ENCODE results near the gene EPAS1.

The EPAS1 gene

DNA sequence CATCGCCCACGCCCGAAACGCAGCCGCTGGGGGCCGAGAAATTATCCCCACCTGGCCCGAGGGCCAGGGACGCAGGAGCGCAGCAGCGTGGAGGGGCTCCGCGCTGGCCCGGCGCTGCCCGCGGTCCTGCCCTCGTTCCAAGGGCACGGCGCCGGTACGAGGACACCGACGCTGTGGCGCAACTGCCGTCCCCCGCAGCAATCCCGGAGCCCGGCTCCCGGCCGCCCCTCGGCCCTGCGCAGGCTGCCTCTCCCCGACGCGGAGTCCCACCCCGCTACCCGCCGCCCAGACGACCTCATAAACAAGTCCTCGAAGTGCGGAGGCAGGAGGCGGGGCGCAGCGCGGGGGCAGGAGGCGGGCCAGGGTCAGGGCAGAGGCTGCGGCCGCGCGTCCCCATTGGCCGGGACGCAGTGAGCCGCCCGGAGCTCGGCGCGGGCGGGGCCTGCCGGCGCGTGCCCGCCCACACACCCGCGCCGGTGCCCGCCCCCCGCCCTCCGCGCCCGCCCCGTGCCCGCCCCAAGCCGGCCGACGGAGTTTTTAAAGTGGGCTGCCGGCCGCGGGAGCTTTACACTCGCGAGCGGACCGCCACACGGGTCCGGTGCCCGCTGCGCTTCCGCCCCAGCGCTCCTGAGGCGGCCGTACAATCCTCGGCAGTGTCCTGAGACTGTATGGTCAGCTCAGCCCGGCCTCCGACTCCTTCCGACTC is at the start of gene EPAS1:
EPAS1 (plus strand) TSS at position 568 of the 706 bp plus-strand sequence. CDS start 505 bp downstream, outside the sequence.
- DNase-seq (ENCODE audit: low read depth): peak; percentile 58

DNA sequence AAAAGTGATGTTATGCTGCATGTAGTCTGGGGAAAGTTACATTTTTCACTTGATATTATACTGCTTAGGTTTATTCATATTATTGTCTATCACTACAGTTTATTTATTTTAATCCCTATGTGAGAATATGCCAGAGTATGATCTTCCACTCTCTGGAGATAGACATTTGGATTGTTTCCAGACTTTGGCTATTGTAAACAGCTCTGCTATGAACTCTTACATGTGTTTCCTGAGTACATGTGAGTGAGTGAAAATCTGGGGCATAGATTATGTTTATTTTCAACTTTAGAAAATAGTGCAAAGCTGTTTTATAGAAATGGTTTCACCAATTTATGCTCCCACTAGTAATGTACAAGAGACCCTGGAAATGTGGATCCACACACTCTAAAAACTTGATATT is 49.0 kb upstream of the EPAS1 start:
- no peak for DNase-seq (ENCODE audit: low read depth)

DNA sequence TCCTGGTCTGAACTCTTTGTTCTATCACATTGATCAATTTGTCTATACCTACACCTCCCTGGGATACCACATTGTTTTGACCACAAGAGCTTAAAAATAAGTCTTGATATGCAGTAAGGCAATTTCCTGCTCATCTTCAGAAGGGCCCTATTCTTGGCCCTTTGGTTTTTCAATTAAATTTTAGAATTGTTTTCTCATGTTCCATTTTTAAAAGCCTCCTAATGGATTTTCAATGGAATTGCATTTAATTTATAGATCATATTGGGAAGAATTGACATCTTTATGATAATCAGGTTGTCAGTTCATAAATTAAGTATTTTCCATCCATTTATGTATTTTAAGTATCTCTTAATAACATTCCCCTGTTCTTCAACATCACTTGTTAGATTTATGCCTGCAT is 47.6 kb upstream of the EPAS1 start:
- no peak for DNase-seq (ENCODE audit: low read depth)

DNA sequence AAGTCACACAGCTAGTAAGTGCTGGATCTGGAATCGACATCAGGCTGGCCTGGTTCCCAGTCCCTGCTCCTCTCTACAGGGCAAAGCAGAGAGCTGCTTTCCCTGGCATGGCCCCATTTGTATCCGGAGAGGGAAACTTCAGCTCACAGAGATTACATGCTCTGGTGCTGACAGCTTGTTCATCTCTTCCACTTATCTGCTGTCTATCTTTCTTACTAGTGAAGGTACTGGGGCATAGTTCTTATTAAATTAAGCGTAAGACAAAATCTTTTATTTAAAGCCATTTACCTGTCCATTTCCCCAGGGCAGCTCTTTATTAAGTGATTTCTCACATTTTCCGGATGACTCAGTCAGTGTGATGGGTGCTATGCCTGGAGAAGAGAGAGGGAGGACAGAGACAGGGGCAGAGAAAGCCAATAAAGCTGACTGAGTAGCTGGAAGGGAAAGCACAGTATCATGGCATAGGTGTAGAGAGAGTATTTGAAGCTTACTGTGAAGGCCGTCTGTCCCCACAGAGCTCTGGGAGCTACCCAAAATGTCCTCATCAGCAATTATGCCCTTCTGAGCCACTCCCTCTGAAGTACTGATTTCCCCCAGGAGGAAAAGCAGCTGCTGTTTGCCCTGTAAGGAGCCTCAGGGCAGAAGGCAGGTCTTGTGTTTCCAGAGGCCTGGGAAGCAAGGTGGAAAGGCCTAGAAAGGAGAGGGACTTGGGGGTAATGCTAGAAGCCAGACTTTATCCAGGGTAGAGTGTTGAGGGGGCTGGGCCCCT is 44.1 kb upstream of the EPAS1 start:
- DNase-seq (ENCODE audit: low read depth): no peak

DNA sequence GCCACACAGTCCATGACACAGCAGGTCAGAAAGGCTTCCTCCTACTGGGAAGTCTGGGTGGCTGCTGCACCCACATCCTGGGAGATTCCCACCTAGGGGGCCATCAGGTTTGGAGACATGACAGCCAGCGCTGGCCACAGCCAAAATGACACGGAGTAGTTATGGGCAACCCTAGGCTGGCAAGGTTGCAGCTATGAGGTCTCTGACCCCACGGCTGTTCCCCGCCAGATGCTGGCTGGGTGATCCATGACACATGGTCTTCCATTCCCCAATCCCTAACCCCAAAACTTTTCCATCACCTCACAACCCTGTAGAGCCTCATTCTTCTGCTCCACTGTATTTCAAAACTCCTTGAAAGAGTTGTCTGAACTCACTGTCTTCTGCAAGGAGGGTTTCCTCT is 42.7 kb upstream of the EPAS1 start:
- DNase-seq (ENCODE audit: low read depth): no peak

DNA sequence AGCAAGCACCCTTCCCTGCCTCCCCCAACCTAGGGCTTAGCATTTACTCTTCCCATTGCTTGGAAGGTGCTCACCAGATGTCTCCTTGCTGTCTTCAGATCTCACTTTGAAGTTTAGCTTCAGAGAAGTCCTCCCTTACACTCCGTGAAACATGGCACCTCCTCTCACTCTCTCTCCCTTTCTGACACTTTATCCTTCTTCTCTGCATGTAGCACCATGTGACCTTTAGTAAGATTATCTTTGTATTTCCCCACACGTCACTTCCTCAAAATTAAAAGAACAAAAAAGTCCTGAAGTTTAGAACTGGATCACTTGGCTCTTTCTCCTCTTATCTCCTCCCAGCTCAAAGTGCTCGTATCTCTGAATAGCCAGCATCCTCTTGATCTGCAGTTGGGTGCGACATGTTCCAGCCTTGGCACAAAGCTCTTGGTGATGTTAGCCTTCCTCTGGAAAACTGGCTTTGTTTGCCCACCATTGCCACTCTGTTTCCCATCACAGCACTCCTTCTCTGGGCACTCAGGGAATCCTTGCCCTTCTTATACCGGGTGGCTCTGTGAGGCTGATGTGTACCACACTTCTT is 40.6 kb upstream of the EPAS1 start:
- no peak for DNase-seq (ENCODE audit: low read depth)

DNA sequence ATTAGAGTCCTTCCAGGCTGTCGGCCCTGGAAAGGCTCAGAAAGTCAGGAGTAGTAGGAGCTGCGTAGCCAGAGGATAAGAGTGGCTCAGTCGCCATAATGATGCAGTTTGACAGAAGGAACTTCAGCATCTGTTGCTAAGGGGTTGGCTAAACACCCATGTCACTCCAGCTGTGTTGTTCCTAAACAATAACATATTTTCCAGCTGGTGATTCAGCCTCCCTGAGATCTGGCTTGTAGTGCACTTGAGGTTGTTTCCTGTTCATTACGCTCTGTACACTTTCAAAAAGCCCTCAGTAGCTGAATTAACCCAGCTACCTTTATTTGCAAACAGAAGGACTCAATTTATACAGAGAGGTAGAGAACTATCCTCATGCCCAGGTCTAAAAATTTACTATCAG is 39.7 kb upstream of the EPAS1 start:
- DNase-seq (ENCODE audit: low read depth): no peak

DNA sequence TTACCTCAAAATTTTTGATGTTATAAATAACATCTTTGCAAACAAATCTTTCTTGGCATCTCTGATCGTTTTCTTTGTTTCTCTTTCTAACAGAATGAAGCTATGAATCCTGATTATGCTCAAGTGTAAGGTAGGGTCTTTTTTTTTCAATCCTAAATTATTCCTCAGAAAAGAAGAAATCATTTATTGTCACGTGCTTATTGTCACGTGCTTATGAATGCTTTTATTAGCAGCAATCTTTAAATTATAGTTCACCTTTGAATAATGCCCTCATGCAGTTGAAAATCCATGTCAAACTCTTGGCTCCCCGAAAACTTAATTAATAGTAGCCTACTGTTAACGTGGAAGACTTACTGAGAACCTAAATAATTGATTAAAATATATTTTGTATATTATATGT is 39.2 kb upstream of the EPAS1 start:
- no peak for DNase-seq (ENCODE audit: low read depth)

DNA sequence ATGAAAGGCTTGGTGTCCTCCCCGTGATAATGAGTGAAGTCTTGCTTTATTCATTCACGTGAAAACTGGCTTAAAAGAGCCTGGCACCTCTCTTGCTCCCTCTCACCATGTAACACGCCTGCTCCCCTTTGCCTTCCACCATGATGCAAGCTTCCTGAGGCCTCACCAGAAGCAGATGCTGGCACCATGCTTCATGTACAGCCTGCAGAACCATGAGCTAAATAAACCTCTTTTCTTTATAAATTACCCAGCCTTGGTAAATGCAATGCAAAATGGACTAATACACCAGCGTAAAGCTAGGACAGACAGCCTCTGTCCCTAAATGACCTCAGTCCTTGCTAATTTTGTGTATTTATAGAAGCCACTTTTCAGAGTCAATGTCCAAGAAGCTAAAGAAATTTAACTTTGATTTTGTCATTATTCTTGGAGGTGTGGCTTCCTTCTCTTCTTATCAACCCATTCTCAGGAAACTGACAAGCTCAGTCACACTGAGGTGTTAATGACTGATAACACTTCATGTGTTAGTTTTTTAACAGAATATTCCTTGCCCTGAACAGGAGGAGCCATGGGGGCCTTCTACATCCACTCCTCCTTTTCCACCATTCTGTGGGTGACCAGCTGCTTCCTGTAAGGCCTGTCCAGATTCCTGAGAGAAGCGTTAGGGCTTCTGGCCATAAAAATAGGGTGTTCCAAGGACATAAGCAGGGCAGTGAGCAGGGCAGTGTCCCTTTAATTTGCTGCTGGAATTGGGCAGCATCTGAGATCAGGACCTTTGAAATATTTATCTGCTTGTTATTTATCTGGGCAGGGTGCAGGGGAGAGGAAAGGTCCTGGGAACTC is 38.0 kb upstream of the EPAS1 start:
- no peak for DNase-seq (ENCODE audit: low read depth)

DNA sequence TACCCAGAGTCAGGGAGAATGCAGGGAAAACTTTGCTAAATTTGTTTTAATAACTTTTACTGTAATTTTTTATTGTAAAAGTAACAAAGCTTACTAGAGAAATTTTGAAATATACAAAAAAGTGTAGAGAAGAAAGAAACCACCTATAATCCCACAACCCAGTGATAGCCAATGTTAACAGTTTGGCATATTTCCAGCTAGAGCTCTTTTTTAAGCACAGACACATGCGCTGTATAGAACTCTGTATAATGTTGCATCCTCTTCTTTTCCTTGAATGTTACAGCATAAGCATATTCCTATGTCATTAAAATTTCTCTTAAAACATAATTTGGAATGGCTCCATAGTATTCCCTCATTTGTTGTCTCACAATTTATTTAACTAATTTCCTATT is 37.4 kb upstream of the EPAS1 start:
- no peak for DNase-seq (ENCODE audit: low read depth)

DNA sequence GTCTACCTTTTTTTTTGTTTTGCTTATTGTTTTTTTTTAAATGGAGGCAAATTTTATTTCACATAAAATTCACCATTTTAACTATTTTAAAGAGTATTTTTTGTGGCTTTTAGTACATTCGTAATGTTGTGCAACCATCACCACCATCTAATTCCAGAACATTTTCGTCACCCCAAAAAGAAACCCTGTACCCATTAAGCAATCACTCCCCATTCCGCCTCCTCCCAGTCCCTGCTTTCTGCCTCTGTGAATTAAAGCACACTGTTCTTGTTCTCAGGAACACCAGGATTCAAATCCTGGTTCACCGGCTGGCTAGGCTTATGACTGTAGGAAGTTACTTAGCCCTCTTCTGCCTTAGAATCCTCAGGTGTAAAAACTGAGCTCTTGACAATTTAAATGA is 36.9 kb upstream of the EPAS1 start:
- DNase-seq (ENCODE audit: low read depth): no peak

DNA sequence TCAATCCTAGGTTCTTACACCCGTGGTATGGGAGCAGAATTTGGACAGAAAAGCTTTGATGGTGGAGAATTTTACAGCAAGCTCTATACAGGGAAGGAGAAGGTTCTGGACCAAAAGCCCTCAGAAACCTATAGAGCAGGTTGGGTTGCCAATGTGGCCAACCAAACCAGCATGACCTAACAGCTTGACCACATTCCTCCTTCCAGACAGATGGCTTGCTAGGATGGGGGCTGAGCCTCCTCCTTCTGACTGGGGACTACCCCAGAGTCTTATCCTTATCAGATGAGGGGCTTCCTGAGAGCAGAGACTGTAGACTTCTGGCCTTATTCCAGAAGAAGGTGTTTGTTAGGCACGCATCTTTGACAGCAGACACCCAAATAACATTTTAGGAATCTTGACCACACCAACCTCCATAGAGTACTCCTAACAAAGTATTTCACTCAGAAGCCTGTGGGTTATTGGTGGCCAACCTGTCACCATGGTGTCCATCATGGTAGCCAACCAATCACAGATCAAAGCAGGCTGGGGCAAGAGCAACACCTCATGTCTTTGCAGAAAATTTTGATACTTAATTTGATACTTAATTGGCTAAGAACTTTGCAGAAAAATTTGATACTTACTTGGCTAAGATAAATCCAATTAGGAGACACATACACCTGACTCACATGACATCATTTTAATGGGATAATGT is 34.8 kb upstream of the EPAS1 start:
- DNase-seq (ENCODE audit: low read depth): no peak

DNA sequence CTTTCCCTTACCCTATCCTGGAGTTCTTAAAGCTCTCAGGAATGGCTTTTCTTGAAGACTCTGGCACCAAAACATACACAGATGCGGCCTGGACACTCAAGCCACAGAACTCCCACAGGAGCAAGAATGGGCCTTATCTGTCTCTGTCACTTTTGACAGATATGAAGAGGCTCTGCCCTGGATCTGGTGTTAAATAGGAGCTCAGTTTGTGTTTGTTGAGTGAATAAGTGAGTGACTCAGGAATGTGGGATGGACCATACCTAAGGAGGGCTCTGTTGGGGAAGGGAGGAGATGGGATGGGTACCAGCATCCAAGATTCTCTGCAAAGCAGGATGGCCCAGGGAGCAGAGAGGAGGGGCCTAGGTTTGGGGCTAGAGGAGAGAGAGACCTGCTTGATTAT is 33.9 kb upstream of the EPAS1 start:
- no peak for DNase-seq (ENCODE audit: low read depth)

DNA sequence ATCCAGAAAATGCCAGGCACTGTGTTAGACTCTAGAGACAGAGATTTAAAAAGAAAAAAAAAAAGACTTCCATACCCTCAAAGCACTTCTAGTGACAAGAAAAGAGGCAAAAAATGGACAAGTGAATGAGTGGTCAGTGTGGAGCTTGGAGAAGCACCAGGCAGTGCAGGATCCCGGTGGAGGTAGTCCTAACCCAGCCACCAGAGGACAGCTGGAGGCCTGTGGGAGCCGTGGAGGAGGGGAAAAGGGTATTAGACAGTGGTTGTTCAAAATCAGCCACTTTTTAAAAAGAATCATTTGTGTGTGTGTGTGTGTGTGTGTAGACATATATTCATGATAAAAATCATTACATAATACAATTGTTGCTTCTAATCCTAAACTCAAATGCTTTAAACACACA is 32.8 kb upstream of the EPAS1 start:
- no peak for DNase-seq (ENCODE audit: low read depth)

DNA sequence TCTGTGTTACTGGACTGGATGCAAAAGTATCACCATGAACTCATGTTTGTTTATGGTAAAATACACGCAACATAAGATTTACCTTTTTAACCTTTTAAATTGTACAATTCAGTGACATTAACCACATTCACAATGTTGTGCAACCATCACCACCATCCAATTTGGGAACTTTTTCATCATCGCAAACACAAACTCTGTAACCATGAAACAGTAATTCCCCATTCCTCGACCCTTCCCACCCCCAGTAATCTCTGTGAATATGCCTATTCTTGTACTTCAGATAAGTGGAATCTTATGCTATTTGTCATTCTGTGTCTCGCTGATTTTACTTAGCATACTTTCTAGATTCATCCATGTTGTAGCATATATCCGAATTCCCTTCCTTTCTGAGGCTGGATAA is 31.1 kb upstream of the EPAS1 start:
- DNase-seq (ENCODE audit: low read depth): no peak

DNA sequence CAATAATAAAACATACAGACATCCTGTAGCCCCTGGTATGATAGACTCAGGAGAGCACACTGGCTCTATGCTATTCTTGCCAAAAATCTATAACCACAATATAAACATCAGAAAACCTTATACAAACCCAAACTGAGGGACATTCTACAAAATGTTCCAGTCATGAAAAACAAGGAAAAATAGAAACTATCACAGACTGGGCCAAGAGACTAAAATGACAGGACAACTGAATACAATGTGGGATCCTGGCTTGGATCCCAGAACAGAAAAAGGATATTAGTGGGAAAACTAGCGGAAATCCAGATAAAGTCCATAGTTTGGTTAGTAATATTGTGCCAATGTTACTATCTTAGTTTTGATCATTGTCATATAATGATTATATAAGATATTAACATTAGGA is 29.6 kb upstream of the EPAS1 start:
- DNase-seq (ENCODE audit: low read depth): no peak

DNA sequence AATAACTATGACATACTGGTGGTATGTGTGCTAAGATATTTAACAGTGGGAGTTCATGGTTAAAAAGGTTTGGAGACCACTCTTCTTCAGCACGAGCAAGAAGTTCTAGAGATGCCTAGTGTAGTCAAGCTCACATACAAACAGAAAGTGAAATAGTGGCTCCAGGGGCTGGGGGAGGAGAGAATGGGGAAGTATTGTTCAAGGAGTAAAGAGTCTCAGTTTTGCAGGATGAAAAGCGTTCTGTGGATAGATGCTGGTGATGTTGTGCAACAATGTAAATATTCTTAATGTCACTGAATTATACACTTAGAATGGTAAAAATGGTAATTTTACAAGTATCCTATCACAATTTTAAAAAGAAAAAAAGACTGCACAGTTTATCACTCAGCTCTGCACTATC is 29.0 kb upstream of the EPAS1 start:
- no peak for DNase-seq (ENCODE audit: low read depth)

DNA sequence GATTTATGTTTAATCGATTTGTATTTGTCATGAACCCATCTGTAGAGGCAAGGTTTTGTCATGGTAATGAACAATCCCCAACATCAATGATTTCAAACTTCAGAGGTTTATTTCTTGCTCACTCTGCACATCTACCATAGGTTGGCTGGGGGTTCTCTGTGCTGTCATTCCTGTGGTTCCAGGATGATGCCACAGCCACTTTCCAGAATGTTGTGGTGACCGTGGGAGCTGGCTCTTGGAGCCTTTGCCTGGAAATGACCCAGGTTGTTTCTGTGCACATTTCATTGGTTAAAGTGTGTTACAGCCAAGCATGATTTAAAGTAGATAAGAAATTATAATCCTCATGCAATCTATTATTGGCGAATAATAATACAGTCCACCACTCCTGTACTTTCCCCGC is 28.2 kb upstream of the EPAS1 start:
- DNase-seq (ENCODE audit: low read depth): no peak

DNA sequence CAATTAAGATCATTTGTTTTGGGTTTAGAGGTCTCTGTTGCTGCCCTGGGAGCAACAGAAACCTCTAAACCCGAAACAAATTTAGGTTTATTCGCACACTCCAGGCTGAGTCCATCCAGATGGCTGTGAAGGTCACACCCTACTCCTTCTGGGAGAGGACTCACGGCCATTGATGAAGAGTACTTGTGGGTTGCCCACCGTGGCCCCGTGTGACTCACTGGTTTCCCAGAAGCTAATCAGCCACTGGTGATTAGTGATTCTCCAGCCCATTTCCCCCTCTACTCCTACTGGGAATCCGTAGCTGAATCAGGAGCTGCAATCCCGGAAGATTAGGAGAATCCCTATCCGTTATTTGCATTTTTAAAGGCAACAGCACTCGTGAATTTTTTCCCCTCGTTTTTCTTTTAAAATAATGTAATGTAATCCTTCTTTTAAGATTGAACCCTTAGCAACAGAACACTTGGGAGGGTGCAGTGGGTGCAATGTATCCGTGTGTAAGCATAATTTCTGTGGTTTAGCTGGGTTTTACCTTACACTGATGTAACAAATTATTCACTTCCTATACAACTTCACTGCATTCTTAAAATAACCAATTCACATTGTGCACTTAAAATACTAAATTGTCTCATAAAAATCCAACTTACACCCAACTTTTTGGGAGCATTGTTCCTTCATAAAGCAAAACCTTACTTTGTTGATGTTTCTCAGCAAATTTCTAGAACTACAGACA is 27.5 kb upstream of the EPAS1 start:
- DNase-seq (ENCODE audit: low read depth): no peak

DNA sequence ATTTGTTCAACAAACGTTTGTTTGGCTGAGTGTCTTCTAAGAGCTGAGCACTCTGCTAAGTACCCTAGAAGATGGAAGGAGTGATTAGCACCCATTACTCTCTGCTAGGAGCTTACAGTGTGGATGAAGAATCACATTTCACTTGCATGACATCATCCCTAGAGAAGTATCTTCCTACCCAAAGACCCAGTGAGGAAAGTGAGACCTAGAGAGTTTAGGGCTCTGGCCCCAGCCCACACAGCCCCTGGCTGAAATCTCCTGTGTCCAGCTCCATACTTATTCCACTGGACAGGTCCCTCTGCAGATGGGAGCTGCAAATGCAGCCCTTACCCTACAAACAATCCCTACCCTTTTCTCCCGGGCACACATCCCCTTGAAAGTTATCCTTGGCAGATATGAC is 26.8 kb upstream of the EPAS1 start:
- no peak for DNase-seq (ENCODE audit: low read depth)

DNA sequence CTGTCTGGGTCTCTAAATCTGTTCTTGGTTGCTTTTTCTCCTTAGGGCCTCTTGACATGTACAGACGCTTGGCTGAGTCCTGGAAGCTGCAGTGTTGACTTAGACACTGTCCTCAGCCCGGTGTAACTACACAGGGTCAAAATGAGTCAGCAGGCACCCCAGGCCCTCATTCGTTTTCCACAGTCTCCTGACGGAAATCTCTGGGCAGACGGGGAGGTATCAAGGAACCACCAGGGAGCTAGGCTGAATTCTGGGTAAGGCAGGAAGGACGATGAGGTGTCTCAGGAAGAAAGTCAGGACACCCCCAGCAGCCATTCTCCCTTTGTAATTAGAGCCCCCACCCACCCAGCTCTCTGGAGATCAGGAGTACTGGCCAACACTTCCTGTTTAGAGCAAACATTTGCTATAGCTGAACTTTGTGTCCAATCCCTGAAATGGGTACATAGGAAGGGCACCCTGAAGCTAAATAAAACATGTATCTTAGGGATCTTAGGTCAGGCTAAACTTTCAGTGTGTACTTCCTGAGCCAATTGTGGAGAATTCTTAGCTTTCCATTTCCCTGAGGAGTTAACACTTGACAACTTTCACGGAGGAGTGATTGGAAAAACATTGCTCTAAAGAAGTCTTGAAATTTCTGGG is 23.9 kb upstream of the EPAS1 start:
- no peak for DNase-seq (ENCODE audit: low read depth)

All from stimulated activated CD8-positive, alpha-beta memory T cell treated with anti-CD3 and anti-CD28 coated beads, Interleukin-7, amount 100 ng/mL, for 24 hours (primary cell).